HL-60/S4 treated with phorbol 12-myristate 13-acetate at 8.2 ng/mL for 4 days and 3 days (cell line): Measurements from ENCODE around the gene MAP2K1.

Experiments used
- in situ Hi-C: fragments of 300-500 bp; cut with MboI; formaldehyde crosslinking; loops from 2 replicates; pipeline ENCODE4 v1.15.0; 2022; ENCODE audit warnings: low sequenced_read_pairs

The MAP2K1 gene

GRCh38 chr15:66472176-66472999, 85.7 kb downstream of the MAP2K1 start:
- in situ Hi-C loops, result no loop called here

- in situ Hi-C loops, result no loop called here
Measured at GRCh38 chr15:66474135-66474534, 87.4 kb downstream of the MAP2K1 start.

- in situ Hi-C loops, result loop anchor here (25.0 kb wide), 1 partner anchor 88 kb away; the partner anchor contains the start of gene MAP2K1
Measured at GRCh38 chr15:66474963-66475362, 88.3 kb downstream of the MAP2K1 start.

GRCh38 chr15:66476535-66476934, 89.8 kb downstream of the MAP2K1 start:
- in situ Hi-C loops, result loop anchor here (25.0 kb wide), 1 partner anchor 89 kb away; the partner anchor contains the start of gene MAP2K1

DNA sequence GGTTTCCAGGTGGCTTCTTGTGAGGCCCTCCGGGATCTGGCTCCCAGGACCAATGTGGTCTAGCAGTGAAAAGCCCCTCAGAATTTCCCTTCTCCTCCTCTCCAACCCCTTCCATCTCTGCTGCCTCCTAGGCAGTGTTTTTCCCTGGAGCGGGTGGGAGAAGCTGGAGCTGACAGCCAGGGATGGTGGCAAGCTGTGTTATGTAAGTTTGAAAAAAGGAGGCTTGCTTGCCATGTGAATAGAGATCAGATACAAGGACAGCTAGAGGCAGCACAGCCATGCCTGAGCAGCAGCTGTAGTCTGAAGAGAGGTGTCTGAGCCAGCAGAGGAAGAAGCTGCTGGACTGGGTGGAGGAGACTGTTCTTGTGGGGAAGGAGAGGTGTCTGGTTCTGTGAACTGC, 90.3 kb downstream of the MAP2K1 start:
- in situ Hi-C loops, result loop anchor here (25.0 kb wide), 1 partner anchor 90 kb away; the partner anchor contains the start of gene MAP2K1

DNA sequence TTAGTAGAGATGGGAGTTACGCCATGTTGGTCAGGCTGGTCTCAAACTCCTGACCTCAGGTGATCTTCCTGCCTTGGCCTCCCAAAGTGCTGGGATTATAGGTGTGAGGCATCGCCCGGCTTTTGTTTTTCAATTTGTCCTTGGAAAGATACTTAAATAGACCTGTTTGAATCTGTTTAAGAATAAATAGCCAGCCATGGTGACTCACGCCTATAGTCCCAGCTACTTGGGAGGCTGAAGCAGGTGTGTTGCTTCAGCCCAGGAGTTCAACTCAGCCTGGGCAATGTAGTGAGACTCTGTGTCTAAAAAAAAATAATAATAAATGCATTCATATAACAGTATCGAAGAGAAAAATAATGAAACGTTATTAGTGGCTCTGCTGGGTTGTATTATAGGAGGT, 93.6 kb downstream of the MAP2K1 start:
- in situ Hi-C loops, result loop anchor here (25.0 kb wide), 1 partner anchor 93 kb away; the partner anchor contains the start of gene MAP2K1

GRCh38 chr15:66481107-66481856, 94.6 kb downstream of the MAP2K1 start:
- in situ Hi-C loops, result loop anchor here (25.0 kb wide), 1 partner anchor 94 kb away; the partner anchor contains the start of gene MAP2K1

- in situ Hi-C loops, result loop anchor here (25.0 kb wide), 1 partner anchor 95 kb away; the partner anchor contains the start of gene MAP2K1
Measured at GRCh38 chr15:66482539-66482938, 95.8 kb downstream of the MAP2K1 start.

- in situ Hi-C loops, result loop anchor here (25.0 kb wide), 1 partner anchor 96 kb away; the partner anchor contains the start of gene MAP2K1
Measured at GRCh38 chr15:66483131-66483566, 96.4 kb downstream of the MAP2K1 start.

- in situ Hi-C loops, result loop anchor here (25.0 kb wide), 1 partner anchor 97 kb away; the partner anchor contains the start of gene MAP2K1
Measured at GRCh38 chr15:66484539-66485112, 97.9 kb downstream of the MAP2K1 start.

DNA sequence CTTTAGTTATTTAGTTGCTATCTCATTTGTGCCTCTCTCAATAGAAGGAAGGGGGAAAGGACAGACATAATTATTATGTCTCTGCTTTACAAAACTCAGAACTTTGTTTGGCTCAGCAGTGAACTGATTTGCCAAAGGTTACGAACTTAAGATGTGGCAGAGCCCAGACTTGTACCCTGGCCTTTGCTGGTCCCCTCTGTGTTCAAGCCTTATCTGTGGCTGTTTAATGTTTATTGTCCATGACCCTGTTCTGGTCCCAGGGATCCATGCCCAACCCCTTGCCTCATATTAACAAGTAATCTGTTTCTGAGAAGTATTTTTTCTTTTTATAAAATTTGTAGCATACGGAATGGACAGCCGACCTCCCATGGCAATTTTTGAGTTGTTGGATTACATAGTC, 100.2 kb downstream of the MAP2K1 start:
- in situ Hi-C loops, result loop anchor here (25.0 kb wide), 1 partner anchor 100 kb away; the partner anchor contains the start of gene MAP2K1

DNA sequence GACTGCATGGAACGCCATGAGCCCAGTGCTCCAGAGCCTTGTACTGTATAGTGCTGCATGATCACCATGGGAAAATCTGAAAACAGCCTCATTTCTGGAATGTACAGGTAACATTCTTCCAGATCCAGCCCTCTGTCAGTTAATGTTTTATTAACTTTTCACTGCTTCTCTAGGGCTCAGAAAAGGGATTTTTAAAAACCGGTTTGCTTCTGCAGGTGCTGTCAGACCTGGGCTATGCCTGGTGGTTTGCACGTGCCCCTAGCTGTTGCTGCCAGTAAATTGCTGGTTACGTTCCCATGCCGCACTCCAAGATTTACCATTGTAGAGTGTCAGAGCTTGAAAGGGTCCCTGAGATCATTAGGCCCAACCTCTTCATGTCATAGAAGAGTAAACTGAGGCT, 101.8 kb downstream of the MAP2K1 start:
- in situ Hi-C loops, result loop anchor here (25.0 kb wide), 1 partner anchor 101 kb away; the partner anchor contains the start of gene MAP2K1

DNA sequence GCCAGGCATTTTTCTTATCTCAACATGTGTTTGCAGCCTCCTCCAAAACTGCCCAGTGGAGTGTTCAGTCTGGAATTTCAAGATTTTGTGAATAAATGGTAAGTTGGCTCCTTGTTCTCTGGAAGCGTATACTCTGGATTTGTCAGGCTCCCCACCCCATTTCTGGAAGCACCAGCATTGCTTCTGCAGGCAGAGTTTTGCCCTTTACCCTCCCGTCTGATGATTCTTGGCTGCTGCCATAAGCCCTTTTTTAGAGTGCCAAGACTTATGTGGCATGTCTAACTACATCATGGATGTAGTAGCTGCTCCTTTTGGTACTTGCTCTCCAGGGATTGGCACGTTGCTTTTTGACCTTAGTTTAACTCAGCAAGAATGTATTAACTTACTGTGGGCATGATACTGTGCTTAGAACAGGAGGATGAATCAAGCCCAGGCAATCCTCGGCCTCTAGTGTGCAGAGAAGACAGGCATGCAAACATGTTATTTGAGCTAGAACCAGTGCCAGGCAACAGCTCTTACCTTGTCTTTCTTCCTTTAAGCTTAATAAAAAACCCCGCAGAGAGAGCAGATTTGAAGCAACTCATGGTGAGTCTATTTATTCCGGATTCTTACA, 102.6 kb downstream of the MAP2K1 start:
- in situ Hi-C loops, result loop anchor here (25.0 kb wide), 1 partner anchor 102 kb away; the partner anchor contains the start of gene MAP2K1

GRCh38 chr15:66491846-66492245, 105.1 kb downstream of the MAP2K1 start:
- in situ Hi-C loops, result loop anchor here (25.0 kb wide), 1 partner anchor 105 kb away; the partner anchor contains the start of gene MAP2K1

- in situ Hi-C loops, result loop anchor here (25.0 kb wide), 1 partner anchor 107 kb away; the partner anchor contains the start of gene MAP2K1
Measured at GRCh38 chr15:66494262-66494661, 107.5 kb downstream of the MAP2K1 start.

GRCh38 chr15:66496951-66497501, 110.3 kb downstream of the MAP2K1 start:
- in situ Hi-C loops, result loop anchor here (25.0 kb wide), 1 partner anchor 110 kb away; the partner anchor contains the start of gene MAP2K1

GRCh38 chr15:66497502-66498455, 111.1 kb downstream of the MAP2K1 start, which contains the start of gene SNAPC5:
Gene SNAPC5, minus strand, starts transcription at chr15:66497762. Its CDS starts 31 bp downstream, at chr15:66497731.
- in situ Hi-C loops, result loop anchor here (25.0 kb wide), 1 partner anchor 110 kb away; the partner anchor contains the start of gene MAP2K1
